A375 (cell line): ENCODE measurements around the gene CNKSR2. TPM values are rescaled to one million over a fixed set of nuclear protein-coding genes. Genes with fewer than 3 reads are reported as not detected.

Experiments
- total RNA-seq: library from RNA; depleted of rRNA; stranded (reverse); fragments of >200 nt; shearing (Covaris generic); gene quantifications from 2 replicates; pipeline ENCODE4 v1.2.3, GENCODE V29; 2014; rRNA removed

Gene CNKSR2
- 17.6 and 21.5 TPM in 2 replicates for total RNA-seq

DNA sequence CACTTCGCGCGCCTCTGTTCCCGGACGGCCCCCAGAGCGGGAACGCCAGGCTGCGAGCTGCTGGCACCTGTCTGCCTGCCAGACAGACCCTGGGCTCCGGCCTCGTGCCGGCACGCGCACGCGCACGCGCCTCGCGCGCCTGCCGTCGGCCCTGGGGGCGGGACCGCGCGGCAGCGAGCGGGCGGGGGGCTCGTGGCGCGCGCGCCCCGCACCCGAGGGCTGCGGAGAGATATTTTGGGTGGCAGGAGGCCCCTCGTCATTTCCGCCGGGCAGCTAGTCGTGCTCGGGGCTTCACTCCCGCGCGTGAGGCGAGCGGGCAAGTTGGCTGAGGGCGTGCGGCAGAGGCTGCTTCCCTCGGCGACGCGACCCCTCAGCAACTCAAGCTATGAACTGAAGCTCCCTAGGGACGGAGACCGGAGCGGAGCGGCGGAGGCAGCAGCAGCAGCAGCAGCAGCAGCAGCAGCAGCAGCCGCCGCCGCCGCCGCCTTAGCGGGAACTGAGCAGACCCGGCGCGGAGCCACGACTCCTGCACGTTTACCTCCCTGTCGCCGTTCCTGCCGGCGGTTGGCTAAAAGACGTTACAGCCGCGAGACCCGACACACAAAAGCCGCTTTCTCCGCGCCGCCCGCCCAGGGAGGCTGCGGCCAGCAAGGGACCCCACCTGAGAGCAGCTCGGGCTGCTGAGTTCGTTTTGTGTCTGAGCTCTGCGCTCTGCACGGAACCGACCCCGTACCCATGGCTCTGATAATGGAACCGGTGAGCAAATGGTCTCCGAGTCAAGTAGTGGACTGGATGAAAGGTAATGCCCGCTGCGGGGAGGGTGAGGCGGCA, at the start of gene CNKSR2:
CNKSR2 (plus strand) TSS at position 256 of the 831 bp plus-strand sequence; CDS start at position 736, 480 bp downstream.

DNA sequence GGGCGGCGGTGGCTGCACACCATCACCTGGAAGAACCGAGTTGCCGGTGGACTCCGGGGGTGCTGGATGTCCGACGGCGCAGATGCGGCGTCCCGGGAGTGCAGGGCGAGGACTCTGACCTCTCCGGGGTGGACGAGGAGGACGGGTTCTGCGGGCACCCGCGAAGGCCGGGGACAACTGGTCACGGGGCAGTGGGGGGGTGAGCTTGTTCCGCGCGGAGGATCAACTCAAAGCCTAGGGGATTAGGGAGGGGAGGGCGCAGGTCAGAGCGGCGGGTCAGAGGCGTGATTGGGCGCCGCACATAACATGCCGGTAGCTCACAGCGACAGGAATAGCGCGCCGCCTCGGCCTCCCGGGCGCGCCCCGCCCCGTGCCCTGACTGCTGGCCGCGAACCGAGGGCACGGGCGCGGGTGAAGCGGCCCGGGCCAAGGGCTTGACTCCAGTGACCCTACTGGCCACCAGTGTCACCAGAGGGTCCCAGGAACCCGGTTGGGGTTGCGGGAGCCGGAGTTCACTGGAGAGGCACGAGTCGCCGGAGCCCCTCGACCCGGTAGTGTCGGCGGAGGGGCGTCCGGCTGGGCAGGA, 284.0 kb downstream of the CNKSR2 start, which contains the start of gene KLHL34:
KLHL34 (minus strand) TSS at position 179 of the 586 bp plus-strand sequence. CDS start 542 bp downstream, outside the sequence.

